Activated naive CD4-positive, alpha-beta T cell treated with anti-CD3 and anti-CD28 coated beads, Interleukin-2, amount 50 U/mL, for 24 hours (primary cell): ENCODE data around the gene HMBS.
"Not testable (repeated sequence)": the region's sequence is repeated elsewhere in the genome, so short reads cannot be mapped to it uniquely, and the experiment has no call there.

Experiments used
- H3K27ac Mint-ChIP-seq: one replicate; pipeline ENCODE4 v1.8.0; 2021; ENCODE audit warnings: mild to moderate bottlenecking, mixed read lengths
- H3K27me3 Mint-ChIP-seq: one replicate; pipeline ENCODE4 v1.8.0; 2021; ENCODE audit warnings: mixed read lengths
- H3K36me3 Mint-ChIP-seq: one replicate; pipeline ENCODE4 v1.8.0; 2021; ENCODE audit warnings: mixed read lengths
- H3K4me1 Mint-ChIP-seq: one replicate; pipeline ENCODE4 v1.8.0; 2021; ENCODE audit warnings: mixed read lengths
- H3K4me3 Mint-ChIP-seq: one replicate; pipeline ENCODE4 v1.8.0; 2021; ENCODE audit warnings: mild to moderate bottlenecking, mixed read lengths
- H3K9me3 Mint-ChIP-seq: one replicate; pipeline ENCODE4 v1.8.0; 2021; ENCODE audit warnings: mixed read lengths

Gene HMBS

GRCh38 chr11:119120639-119121007 is 35.9 kb downstream of the HMBS start:
- H3K4me3 Mint-ChIP-seq: peak overlapping the region; percentile 97
- H3K27ac Mint-ChIP-seq: peak overlapping the region; percentile 91
- peaks cover 7% of the 10 kb centered on the region for H3K36me3 Mint-ChIP-seq
- no peaks in the 10 kb centered on the region for H3K9me3 Mint-ChIP-seq
- H3K27me3 Mint-ChIP-seq: no peaks in the 10 kb centered on the region
- H3K4me1 Mint-ChIP-seq: peaks cover 59% of the 10 kb centered on the region

- Mint-ChIP-seq H3K4me1 (peaks cover 53% of the 10 kb centered on the region), H3K4me3 (peak within 1 kb of the TSS; percentile 97), H3K9me3 (no peaks in the 10 kb centered on the region), H3K27ac (peak within 1 kb of the TSS; percentile 91), H3K36me3 (peaks cover 5% of the 10 kb centered on the region), H3K27me3 (no peaks in the 10 kb centered on the region)
Observed at GRCh38 chr11:119121008-119121810, 36.5 kb downstream of the HMBS start, which contains the start of gene HINFP. TSS of gene HINFP (plus strand) at chr11:119121580. CDS start at chr11:119126945, 5,365 bp downstream.

DNA sequence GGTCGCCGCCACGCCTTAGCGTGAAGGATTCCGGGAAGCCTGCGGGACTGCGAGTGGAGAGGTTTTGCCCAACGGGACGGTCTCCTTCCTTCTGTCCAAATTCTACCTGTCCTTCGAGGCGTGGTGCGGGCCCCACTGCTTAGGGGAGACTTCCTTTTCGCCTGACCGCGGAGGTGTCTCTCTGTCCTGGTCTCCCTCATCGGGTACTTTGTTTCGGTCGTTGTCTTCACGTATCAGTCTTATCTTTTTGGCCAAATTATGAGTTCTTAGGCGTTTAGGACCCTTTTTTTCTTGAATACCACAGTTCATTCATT is 37.1 kb downstream of the HMBS start:
- H3K4me1 Mint-ChIP-seq: peaks cover 51% of the 10 kb centered on the region
- H3K27me3 Mint-ChIP-seq: no peaks in the 10 kb centered on the region
- peak overlapping the region; percentile 91 for H3K27ac Mint-ChIP-seq
- H3K4me3 Mint-ChIP-seq: peak overlapping the region; percentile 97
- H3K36me3 Mint-ChIP-seq: peaks cover 5% of the 10 kb centered on the region
- H3K9me3 Mint-ChIP-seq: no peaks in the 10 kb centered on the region

- H3K4me1 Mint-ChIP-seq: peaks cover 46% of the 10 kb centered on the region
- no peaks in the 10 kb centered on the region for H3K9me3 Mint-ChIP-seq
- H3K27me3 Mint-ChIP-seq: no peaks in the 10 kb centered on the region
- no peak overlapping the region for H3K27ac Mint-ChIP-seq
- H3K4me3 Mint-ChIP-seq: no peak overlapping the region
- peaks cover 7% of the 10 kb centered on the region for H3K36me3 Mint-ChIP-seq
Observed at GRCh38 chr11:119125821-119126220, 41.1 kb downstream of the HMBS start.

DNA sequence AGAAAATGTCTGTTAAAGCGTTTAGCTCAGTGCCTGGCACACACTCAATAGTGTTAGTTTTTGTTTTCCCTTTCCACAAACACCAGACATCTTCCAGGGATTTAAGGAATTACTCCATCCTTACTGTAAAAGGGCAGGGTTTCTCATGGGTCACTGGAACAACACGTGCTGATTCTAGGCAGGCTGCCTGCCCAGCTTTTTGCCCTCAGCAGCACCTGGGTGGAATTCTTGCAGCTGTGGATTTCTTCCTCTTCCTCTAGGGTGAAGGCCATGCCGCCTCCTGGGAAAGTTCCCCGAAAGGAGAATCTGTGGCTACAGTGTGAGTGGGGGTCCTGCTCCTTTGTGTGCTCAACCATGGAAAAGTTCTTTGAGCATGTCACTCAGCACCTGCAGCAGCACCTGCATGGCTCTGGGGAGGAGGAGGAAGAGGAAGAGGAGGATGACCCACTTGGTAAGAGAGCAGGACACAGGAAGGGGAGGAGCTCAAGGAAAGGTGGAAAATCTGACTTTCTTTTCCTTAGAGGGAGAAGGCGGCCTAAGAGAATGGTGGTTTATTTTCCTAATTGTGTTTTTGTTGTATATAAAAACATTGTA is 42.1 kb downstream of the HMBS start:
- no peaks in the 10 kb centered on the region for H3K9me3 Mint-ChIP-seq
- peak overlapping the region; percentile 71 for H3K27ac Mint-ChIP-seq
- peaks cover 14% of the 10 kb centered on the region for H3K36me3 Mint-ChIP-seq

GRCh38 chr11:119130662-119131061 is 46.0 kb downstream of the HMBS start:
- Mint-ChIP-seq H3K36me3 (peaks cover 19% of the 10 kb centered on the region), H3K4me1 (peaks cover 13% of the 10 kb centered on the region), H3K4me3 (no peak overlapping the region), H3K9me3 (no peaks in the 10 kb centered on the region), H3K27me3 (no peaks in the 10 kb centered on the region), H3K27ac (no peak overlapping the region)

More for the DNA sequence above, 42.1 kb downstream of the HMBS start:
- H3K27me3 Mint-ChIP-seq: no peaks in the 10 kb centered on the region
- H3K4me1 Mint-ChIP-seq: peaks cover 40% of the 10 kb centered on the region
- peak overlapping the region; percentile 11 for H3K4me3 Mint-ChIP-seq

- Mint-ChIP-seq H3K9me3 (no peaks in the 10 kb centered on the region), H3K27ac (no peak overlapping the region), H3K36me3 (peaks cover 18% of the 10 kb centered on the region), H3K4me3 (no peak overlapping the region), H3K27me3 (no peaks in the 10 kb centered on the region), H3K4me1 (no peaks in the 10 kb centered on the region)
Observed at GRCh38 chr11:119134389-119134978, 49.8 kb downstream of the HMBS start.

- H3K27ac Mint-ChIP-seq, H3K9me3 Mint-ChIP-seq, H3K4me1 Mint-ChIP-seq, H3K27me3 Mint-ChIP-seq, H3K36me3 Mint-ChIP-seq, H3K4me3 Mint-ChIP-seq: not testable (repeated sequence)
Observed at GRCh38 chr11:119139276-119139675, 54.6 kb downstream of the HMBS start.
